ENCODE data around the gene GPR157. TPM values are rescaled to one million over a fixed set of nuclear protein-coding genes. Genes with fewer than 3 reads are reported as not detected.

GPR157 gene
- total and polyA plus RNA-seq, 10 of the 15 experiments (the other 5 are each of a cell fraction or from before 2014, with no cell fraction given) = 0.66 to 15.9 (median 3.1) TPM

DNA sequence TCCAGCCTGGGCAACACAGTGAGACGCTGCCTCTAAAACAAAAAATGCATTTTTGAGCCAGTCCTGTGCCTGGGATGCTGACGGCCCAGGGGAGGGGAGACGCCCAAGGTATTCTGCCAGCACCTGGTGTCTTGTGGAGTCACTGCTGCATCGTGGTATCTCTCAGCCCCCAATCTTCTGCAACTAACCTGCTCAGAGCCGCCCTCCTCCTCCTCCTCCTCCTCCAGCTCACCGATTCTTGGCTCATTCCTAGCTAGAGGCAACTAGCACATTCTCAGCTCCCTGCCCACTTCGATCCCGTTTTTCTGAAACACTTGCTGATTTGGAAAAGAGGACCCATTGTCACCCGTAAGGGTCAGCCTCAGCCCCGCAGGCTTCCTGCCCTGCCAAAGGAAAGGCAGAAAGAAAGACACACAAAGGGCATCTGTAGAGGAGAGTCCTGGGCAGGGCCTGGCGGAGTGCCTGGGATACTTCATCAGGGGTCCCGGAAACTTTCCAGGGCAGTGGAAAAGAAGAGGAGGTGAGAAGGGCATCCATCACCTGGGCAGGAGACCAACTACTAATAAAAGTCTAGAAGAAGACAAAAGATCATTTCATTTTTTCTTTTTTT, 20.7 kb downstream of the GPR157 start:
- H3K4me3 ChIP-seq = no peak overlapping the region
- RAD21 ChIA-PET (ENCODE audit: unreplicated experiment) = interaction anchor here (0.7 kb wide), 1 partner anchor 254 kb away, joined by 4 read pairs; no protein-coding TSS in a partner anchor
- H3K9me3 ChIP-seq (replicated peaks; ENCODE audit: control insufficient read depth, insufficient read depth, low read length) = no peaks in the 10 kb centered on the region
- in situ Hi-C loops (cut with MboI) = loop anchor here (10.0 kb wide), 1 partner anchor 193 kb away; no protein-coding TSS in a partner anchor
- H3K27me3 ChIP-seq (replicated peaks in 1 of 2; ENCODE audit: control insufficient read depth in 2 of 2, insufficient read depth in 2 of 2, low read length in 1 of 2) = no peaks in the 10 kb centered on the region
- H3K4me1 ChIP-seq (ENCODE audit: control insufficient read depth, insufficient read depth, low read length) = peaks cover 19% of the 10 kb centered on the region
- SMC1A ChIA-PET (ENCODE audit: uncharacterized antibody, unreplicated experiment) = interaction anchor here (0.7 to 3.6 kb wide), 3 partner anchors 9 to 88 kb away, joined by 3 to 18 read pairs (median 4); no protein-coding TSS in a partner anchor
- no peak overlapping the region for H3K27ac ChIP-seq (ENCODE audit: control insufficient read depth, insufficient read depth)
- no peak overlapping the region for H3K4me2 ChIP-seq (ENCODE audit: control insufficient read depth, insufficient read depth)
- no peak overlapping the region for H2AFZ ChIP-seq (ENCODE audit: control insufficient read depth, low read depth, low read length)
- ATAC-seq = no peak
- POLR2A ChIA-PET = no interaction called here
- no peak for FAIRE-seq
- intact Hi-C loops (cut with micrococcal nuclease; ENCODE audit: unreplicated experiment) = no loop called here
- no peak overlapping the region for H3K9ac ChIP-seq (ENCODE audit: control insufficient read depth, insufficient read depth, low read length)
- no peaks in the 10 kb centered on the region for H4K20me1 ChIP-seq (ENCODE audit: control insufficient read depth, insufficient read depth)
- CTCF ChIA-PET = interaction anchor here (0.6 to 6.5 kb wide), 7 partner anchors 17 to 197 kb away, joined by 3 to 117 read pairs (median 6); no protein-coding TSS in a partner anchor
- H3K79me2 ChIP-seq (ENCODE audit: control insufficient read depth, insufficient read depth, low read length) = no peaks in the 10 kb centered on the region
- BruUV-seq (replicated peaks) = no TSS peak
- 85% methylated on average over 11 of the region's 12 CpGs for WGBS (ENCODE audit: insufficient coverage, insufficient replicate concordance, low lambda C conversion rate, missing lambda C conversion rate)
- H3K36me3 ChIP-seq (ENCODE audit: control insufficient read depth in 2 of 2, insufficient read depth in 2 of 2, low read length in 1 of 2) = no peaks in the 10 kb centered on the region; a peak in 1 of 4 replicates
- no peak for DNase-seq (ENCODE audit: low read depth, low spot score)
- TF ChIP-seq RBBP5 (conservative IDR thresholded peaks at IDR 0.05) (no peak), ZNF217 (IDR thresholded peaks at IDR 0.05) (no peak), NR2C1 (IDR thresholded peaks at IDR 0.05) (no peak), TBL1XR1 (IDR thresholded peaks at IDR 0.05; ENCODE audit: low read depth, low read length) (no peak), TAF1 (IDR thresholded peaks at IDR 0.05; ENCODE audit: borderline replicate concordance, low read depth, low read length) (no peak), MXI1 (IDR thresholded peaks at IDR 0.05; ENCODE audit: low read depth, low read length) (no peak), YY1 (IDR thresholded peaks at IDR 0.05; ENCODE audit: low read depth, low read length) (no peak), ETV6 (conservative IDR thresholded peaks at IDR 0.05 in 1 of 2, IDR thresholded peaks at IDR 0.05 in 1 of 2; ENCODE audit: borderline replicate concordance in 1 of 2, low read depth in 1 of 2) (no peak), EED (IDR thresholded peaks at IDR 0.05; ENCODE audit: low read depth) (no peak), PAX5 (IDR thresholded peaks at IDR 0.05; ENCODE audit: borderline replicate concordance, low read depth, low read length) (no peak), SMAD1 (IDR thresholded peaks at IDR 0.05; ENCODE audit: low read depth, partially characterized antibody) (no peak)
- TF ChIP-seq, protein P1, sequence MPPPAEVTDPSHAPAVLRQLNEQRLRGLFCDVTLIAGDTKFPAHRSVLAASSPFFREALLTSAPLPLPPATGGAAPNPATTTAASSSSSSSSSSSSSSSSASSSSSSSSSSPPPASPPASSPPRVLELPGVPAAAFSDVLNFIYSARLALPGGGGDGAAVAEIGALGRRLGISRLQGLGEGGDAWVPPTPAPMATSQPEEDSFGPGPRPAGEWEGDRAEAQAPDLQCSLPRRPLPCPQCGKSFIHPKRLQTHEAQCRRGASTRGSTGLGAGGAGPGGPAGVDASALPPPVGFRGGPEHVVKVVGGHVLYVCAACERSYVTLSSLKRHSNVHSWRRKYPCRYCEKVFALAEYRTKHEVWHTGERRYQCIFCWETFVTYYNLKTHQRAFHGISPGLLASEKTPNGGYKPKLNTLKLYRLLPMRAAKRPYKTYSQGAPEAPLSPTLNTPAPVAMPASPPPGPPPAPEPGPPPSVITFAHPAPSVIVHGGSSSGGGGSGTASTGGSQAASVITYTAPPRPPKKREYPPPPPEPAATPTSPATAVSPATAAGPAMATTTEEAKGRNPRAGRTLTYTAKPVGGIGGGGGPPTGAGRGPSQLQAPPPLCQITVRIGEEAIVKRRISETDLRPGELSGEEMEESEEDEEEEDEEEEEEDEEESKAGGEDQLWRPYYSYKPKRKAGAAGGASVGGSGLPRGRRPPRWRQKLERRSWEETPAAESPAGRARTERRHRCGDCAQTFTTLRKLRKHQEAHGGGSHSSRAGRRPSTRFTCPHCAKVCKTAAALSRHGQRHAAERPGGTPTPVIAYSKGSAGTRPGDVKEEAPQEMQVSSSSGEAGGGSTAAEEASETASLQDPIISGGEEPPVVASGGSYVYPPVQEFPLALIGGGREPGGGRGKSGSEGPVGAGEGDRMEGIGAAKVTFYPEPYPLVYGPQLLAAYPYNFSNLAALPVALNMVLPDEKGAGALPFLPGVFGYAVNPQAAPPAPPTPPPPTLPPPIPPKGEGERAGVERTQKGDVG (CRISPR knock-in tag; IDR thresholded peaks at IDR 0.05) = no peak
- TF ChIP-seq, protein P2, sequence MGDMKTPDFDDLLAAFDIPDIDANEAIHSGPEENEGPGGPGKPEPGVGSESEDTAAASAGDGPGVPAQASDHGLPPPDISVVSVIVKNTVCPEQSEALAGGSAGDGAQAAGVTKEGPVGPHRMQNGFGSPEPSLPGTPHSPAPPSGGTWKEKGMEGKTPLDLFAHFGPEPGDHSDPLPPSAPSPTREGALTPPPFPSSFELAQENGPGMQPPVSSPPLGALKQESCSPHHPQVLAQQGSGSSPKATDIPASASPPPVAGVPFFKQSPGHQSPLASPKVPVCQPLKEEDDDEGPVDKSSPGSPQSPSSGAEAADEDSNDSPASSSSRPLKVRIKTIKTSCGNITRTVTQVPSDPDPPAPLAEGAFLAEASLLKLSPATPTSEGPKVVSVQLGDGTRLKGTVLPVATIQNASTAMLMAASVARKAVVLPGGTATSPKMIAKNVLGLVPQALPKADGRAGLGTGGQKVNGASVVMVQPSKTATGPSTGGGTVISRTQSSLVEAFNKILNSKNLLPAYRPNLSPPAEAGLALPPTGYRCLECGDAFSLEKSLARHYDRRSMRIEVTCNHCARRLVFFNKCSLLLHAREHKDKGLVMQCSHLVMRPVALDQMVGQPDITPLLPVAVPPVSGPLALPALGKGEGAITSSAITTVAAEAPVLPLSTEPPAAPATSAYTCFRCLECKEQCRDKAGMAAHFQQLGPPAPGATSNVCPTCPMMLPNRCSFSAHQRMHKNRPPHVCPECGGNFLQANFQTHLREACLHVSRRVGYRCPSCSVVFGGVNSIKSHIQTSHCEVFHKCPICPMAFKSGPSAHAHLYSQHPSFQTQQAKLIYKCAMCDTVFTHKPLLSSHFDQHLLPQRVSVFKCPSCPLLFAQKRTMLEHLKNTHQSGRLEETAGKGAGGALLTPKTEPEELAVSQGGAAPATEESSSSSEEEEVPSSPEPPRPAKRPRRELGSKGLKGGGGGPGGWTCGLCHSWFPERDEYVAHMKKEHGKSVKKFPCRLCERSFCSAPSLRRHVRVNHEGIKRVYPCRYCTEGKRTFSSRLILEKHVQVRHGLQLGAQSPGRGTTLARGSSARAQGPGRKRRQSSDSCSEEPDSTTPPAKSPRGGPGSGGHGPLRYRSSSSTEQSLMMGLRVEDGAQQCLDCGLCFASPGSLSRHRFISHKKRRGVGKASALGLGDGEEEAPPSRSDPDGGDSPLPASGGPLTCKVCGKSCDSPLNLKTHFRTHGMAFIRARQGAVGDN (IDR thresholded peaks at IDR 0.05) = no peak
- TF ChIP-seq, protein P3, sequence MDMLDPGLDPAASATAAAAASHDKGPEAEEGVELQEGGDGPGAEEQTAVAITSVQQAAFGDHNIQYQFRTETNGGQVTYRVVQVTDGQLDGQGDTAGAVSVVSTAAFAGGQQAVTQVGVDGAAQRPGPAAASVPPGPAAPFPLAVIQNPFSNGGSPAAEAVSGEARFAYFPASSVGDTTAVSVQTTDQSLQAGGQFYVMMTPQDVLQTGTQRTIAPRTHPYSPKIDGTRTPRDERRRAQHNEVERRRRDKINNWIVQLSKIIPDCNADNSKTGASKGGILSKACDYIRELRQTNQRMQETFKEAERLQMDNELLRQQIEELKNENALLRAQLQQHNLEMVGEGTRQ (IDR thresholded peaks at IDR 0.05; ENCODE audit: borderline replicate concordance, low read depth, low read length) = no peak
- TF ChIP-seq, protein P4, sequence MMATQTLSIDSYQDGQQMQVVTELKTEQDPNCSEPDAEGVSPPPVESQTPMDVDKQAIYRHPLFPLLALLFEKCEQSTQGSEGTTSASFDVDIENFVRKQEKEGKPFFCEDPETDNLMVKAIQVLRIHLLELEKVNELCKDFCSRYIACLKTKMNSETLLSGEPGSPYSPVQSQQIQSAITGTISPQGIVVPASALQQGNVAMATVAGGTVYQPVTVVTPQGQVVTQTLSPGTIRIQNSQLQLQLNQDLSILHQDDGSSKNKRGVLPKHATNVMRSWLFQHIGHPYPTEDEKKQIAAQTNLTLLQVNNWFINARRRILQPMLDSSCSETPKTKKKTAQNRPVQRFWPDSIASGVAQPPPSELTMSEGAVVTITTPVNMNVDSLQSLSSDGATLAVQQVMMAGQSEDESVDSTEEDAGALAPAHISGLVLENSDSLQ (IDR thresholded peaks at IDR 0.05) = no peak
